D721Med (cell line): Measurements from ENCODE around the gene PPM1D.

Experiments used
- DNase-seq: peaks from one replicate; pipeline ENCODE4 v3.0.0; 2011; ENCODE audit warnings: low spot score; ENCODE audit not compliant: insufficient read length
- FAIRE-seq: peaks from 2 replicates; lab custom pipeline; 2011; peaks lifted over from hg19 to GRCh38; lab: Jason Lieb, UNC
- TF ChIP-seq, protein P1 (sequence below): IDR thresholded peaks from 2 replicates; pipeline ENCODE4 v1.5.1; 2012; ENCODE audit warnings: mild to moderate bottlenecking, control low read depth; ENCODE audit not compliant: insufficient read depth; ENCODE audit errors: missing control alignments

The PPM1D gene

DNA sequence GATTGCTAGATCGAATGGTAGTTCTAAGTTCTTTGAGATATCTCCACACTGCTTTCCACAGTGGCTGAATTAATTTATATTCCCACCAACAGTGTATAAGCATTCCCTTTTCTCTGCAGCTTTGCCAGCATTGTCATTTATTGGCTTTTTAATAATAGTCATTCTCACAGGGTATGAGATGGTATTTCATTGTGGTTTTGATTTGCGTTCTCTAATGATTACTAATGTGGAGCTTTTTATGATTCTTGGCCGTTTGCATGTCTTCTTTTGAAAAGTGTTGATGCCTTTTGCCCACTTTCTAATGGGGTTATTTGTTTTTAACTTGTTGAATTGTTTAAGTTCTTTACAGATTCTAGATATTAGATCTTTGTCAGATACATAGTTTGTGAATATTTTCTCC lies 41.1 kb downstream of the PPM1D start:
- FAIRE-seq: no peak
- TF ChIP-seq, protein P1, sequence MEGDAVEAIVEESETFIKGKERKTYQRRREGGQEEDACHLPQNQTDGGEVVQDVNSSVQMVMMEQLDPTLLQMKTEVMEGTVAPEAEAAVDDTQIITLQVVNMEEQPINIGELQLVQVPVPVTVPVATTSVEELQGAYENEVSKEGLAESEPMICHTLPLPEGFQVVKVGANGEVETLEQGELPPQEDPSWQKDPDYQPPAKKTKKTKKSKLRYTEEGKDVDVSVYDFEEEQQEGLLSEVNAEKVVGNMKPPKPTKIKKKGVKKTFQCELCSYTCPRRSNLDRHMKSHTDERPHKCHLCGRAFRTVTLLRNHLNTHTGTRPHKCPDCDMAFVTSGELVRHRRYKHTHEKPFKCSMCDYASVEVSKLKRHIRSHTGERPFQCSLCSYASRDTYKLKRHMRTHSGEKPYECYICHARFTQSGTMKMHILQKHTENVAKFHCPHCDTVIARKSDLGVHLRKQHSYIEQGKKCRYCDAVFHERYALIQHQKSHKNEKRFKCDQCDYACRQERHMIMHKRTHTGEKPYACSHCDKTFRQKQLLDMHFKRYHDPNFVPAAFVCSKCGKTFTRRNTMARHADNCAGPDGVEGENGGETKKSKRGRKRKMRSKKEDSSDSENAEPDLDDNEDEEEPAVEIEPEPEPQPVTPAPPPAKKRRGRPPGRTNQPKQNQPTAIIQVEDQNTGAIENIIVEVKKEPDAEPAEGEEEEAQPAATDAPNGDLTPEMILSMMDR: no peak
- DNase-seq: no peak

DNA sequence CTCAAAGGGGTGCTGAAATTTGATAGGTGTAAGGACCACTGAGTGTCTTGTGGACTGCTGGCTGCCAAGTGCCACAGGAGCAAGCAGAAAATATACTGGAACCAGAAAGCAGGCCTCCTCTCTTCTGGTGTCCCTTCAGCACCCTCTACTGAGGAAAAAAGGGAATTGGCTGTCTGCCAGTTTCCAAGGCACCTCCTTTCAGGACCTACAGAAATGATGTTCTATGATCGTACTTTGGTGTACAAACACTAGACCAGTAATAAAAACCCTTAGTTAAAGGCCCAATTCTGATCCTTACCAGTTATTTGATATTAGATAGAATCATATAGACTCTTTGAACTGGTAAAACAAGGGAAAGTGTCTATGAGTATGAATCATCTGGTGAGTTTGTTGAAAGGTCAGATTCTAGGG lies 41.8 kb downstream of the PPM1D start:
- DNase-seq (peak; percentile 37), FAIRE-seq (no peak)
- TF ChIP-seq, protein P1: peak; percentile 58

DNA sequence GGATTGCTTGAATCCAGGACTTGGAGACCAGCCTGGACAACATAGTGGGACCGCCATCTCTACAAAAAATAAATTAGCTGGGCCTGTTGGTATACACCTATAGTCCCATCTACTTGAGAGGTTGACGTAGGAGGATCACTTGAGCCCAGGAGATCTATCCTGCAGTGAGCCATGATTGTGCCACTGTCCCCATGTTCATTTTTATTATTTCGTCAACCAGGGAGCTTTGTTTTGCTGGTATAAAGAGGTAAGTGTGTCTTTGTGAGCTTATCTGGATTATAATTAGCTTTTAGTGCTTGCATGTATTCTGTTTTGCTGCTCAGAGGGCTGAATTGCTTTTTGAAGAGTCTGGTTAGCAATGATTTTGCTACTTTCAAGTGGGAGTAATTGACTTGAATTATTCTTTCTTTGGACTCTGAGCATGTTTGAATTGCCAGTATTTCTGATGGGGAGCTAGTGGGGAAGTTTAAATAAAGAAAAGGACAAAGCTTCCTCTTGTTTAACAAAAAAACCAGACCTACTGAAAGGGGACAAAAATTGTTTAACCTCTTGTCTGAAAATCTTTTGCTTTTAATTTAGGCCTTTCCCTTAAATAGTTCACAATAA lies 46.0 kb downstream of the PPM1D start:
- FAIRE-seq (no peak), DNase-seq (no peak)
- TF ChIP-seq, protein P1: no peak

DNA sequence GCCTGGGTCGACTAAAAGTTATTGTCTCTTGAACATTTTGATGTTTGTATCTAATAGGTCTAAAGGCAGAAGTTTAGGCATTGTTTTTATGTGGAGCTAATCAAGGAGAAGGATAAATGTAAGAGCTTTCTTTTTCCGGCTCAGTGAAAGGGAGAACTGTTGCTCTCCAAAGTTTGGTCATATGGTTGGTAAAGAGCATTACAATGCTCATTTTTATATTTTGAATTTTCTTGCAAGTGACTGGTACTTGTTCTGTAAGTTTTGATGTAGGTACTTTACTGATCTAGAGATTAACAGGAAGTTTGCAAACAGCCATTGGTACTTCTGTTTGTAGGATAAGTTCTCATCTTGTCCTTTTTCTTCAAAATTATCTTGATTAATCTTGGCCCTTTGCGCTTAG lies 46.7 kb downstream of the PPM1D start:
- FAIRE-seq (no peak), DNase-seq (no peak)
- TF ChIP-seq, protein P1: no peak

DNA sequence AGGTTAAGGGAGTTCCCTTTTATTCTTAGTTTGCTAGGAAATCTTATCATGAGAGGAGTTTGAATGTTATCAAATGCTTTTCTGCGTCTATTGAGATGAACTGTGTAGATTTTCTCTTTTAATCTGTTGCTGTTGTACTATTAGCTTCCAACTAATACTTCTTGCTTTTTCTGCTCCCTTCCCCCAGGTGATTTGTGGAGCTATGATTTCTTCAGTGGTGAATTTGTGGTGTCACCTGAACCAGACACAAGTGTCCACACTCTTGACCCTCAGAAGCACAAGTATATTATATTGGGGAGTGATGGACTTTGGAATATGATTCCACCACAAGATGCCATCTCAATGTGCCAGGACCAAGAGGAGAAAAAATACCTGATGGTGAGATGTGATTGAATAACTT lies 47.7 kb downstream of the PPM1D start:
- no peak for FAIRE-seq
- DNase-seq: no peak
- TF ChIP-seq, protein P1: no peak

DNA sequence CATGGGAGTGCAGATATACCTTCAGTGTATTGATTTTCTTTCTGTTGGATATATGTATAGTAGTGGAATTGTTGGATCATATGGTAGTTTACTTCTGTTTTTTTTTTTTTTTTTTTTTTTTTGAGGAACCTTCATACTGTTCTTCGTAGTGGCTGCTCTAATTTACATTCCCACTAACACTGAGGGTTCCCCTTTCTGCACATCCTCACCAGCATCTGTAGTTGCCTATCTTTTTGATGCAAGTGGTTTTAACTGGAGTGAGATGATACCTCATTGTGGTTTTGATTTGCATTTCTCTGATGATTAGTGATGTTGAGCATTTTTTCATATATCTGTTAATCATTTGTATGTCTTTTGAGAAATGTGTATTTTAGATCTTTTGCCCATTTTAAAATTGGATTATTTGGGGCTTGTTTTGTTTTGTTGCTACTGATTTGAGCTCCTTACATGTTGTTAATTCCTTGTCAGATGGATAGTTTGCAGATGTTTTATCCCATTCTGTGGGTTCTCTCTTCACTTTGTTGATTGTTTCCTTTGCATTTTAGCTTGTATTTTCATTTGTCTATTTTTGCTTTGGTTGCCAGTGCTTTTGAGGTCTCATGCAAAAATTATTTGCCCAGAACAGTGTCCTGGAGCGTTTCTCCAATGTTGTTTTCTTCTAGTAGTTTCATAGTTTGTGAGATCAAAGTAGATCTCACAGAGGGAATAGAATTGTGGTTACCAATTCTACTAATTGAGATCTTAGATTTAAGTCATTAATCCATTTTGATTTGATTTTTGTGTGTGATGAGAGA lies 52.7 kb downstream of the PPM1D start:
- DNase-seq (no peak), FAIRE-seq (no peak)
- TF ChIP-seq, protein P1: no peak

DNA sequence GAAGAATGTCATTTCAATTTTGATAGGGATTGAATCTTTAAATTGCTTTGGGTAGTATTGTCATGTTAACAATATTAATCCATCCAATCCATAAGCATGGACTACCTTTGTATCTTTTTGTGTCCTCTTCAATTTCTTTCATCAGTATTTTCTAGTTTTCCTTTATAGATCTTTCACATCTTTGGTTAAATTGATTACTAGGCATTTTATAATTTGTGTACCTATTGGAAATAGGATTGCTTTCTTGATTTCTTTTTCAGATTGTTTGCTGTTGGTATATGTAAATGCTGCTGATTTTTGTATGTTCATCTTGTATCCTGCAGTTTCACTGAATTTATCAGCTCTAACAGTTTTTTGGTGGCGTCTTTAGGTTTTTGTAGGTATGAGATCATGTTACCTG lies 53.6 kb downstream of the PPM1D start:
- FAIRE-seq (no peak), DNase-seq (no peak)
- TF ChIP-seq, protein P1: no peak
